Mesothelial cell of epicardium (in vitro differentiated cells): ENCODE results near the gene ECE1. TPM values are rescaled to one million over a fixed set of nuclear protein-coding genes. Genes with fewer than 3 reads are reported as not detected.
"Not testable (repeated sequence)": the region's sequence is repeated elsewhere in the genome, so short reads cannot be mapped to it uniquely, and the experiment has no call there.

Experiments used
- DNase-seq, 2 experiments: peaks; one replicate each; pipeline ENCODE4 v3.0.0; 2021; ENCODE audit warnings: low spot score in 2 of 2; ENCODE audit not compliant: unreplicated experiment in 2 of 2
- H3K27ac Mint-ChIP-seq: 2 replicates; pipeline ENCODE4 v1.8.0; 2021; ENCODE audit warnings: mixed read lengths
- H3K27me3 Mint-ChIP-seq: 2 replicates; pipeline ENCODE4 v1.8.0; 2021; ENCODE audit warnings: low read depth, mixed read lengths
- H3K36me3 Mint-ChIP-seq: 2 replicates; pipeline ENCODE4 v1.8.0; 2021; ENCODE audit warnings: mixed read lengths
- H3K4me1 Mint-ChIP-seq: 2 replicates; pipeline ENCODE4 v1.8.0; 2021; ENCODE audit warnings: mixed read lengths
- H3K4me3 Mint-ChIP-seq: 2 replicates; pipeline ENCODE4 v1.8.0; 2021; ENCODE audit warnings: mild to moderate bottlenecking, moderate library complexity, mixed read lengths
- H3K9me3 Mint-ChIP-seq: 2 replicates; pipeline ENCODE4 v1.8.0; 2021; ENCODE audit warnings: mixed read lengths
- CTCF ChIP-seq: fragments of 200-600 bp; sonication (generic); IDR thresholded peaks from one replicate; pipeline ENCODE4 v1.5.0; 2021; ENCODE audit warnings: antibody characterized with exemption; ENCODE audit not compliant: unreplicated experiment
- total RNA-seq: library from RNA; stranded (reverse); gene quantifications from 3 replicates; pipeline ENCODE4 v1.2.1, GENCODE V29; 2021

Gene ECE1
- total RNA-seq, 1 donor from 2014 or later = 41.1 TPM

GRCh38 chr1:21175670-21176581 is 114.3 kb downstream of the ECE1 start:
- no peak for TF ChIP-seq CTCF
- Mint-ChIP-seq H3K27me3 (no peaks in the 10 kb centered on the region), H3K4me1 (peaks cover 31% of the 10 kb centered on the region), H3K4me3 (peak overlapping the region; percentile 86), H3K27ac (peak overlapping the region; percentile 69), H3K9me3 (no peaks in the 10 kb centered on the region), H3K36me3 (peaks cover 2% of the 10 kb centered on the region)
- DNase-seq = peak in 1 of 2 experiments; percentile 56

GRCh38 chr1:21175324-21175669 is 115.0 kb downstream of the ECE1 start:
- TF ChIP-seq CTCF = no peak
- no peaks in the 10 kb centered on the region for H3K27me3 Mint-ChIP-seq
- H3K4me3 Mint-ChIP-seq = peak overlapping the region; percentile 86
- no peak for DNase-seq
- H3K9me3 Mint-ChIP-seq = no peaks in the 10 kb centered on the region
- peaks cover 31% of the 10 kb centered on the region for H3K4me1 Mint-ChIP-seq
- peak overlapping the region; percentile 69 for H3K27ac Mint-ChIP-seq
- H3K36me3 Mint-ChIP-seq = peaks cover 2% of the 10 kb centered on the region

GRCh38 chr1:21174654-21175323 is 115.5 kb downstream of the ECE1 start:
- DNase-seq = no peak
- peaks cover 2% of the 10 kb centered on the region for H3K36me3 Mint-ChIP-seq
- no peak for TF ChIP-seq CTCF
- H3K27me3 Mint-ChIP-seq = no peaks in the 10 kb centered on the region
- peaks cover 31% of the 10 kb centered on the region for H3K4me1 Mint-ChIP-seq
- H3K27ac Mint-ChIP-seq = peak overlapping the region; percentile 69
- no peaks in the 10 kb centered on the region for H3K9me3 Mint-ChIP-seq
- peak overlapping the region; percentile 86 for H3K4me3 Mint-ChIP-seq

- H3K36me3 Mint-ChIP-seq = peaks cover 2% of the 10 kb centered on the region
- DNase-seq = no peak
- no peaks in the 10 kb centered on the region for H3K27me3 Mint-ChIP-seq
- H3K9me3 Mint-ChIP-seq = no peaks in the 10 kb centered on the region
- H3K4me3 Mint-ChIP-seq = peak overlapping the region; percentile 86
- TF ChIP-seq CTCF = no peak
- H3K27ac Mint-ChIP-seq = peak overlapping the region; percentile 69
- peaks cover 31% of the 10 kb centered on the region for H3K4me1 Mint-ChIP-seq
Measured at GRCh38 chr1:21174230-21174629, 116.0 kb downstream of the ECE1 start.

GRCh38 chr1:21173096-21173495 is 117.2 kb downstream of the ECE1 start:
- not testable (repeated sequence) for H3K4me3 Mint-ChIP-seq, H3K27ac Mint-ChIP-seq, H3K27me3 Mint-ChIP-seq, DNase-seq, H3K36me3 Mint-ChIP-seq, H3K9me3 Mint-ChIP-seq
- H3K4me1 Mint-ChIP-seq = peaks cover 31% of the 10 kb centered on the region

- H3K27me3 Mint-ChIP-seq, DNase-seq, H3K9me3 Mint-ChIP-seq, H3K4me3 Mint-ChIP-seq: not testable (repeated sequence)
- H3K4me1 Mint-ChIP-seq = peaks cover 31% of the 10 kb centered on the region
- peaks cover 12% of the 10 kb centered on the region for H3K36me3 Mint-ChIP-seq
- peak overlapping the region; percentile 82 for H3K27ac Mint-ChIP-seq
Measured at GRCh38 chr1:21170837-21171236, 119.4 kb downstream of the ECE1 start.
